Right lobe of liver (tissue), 6 donors: Measurements from ENCODE around the gene ADAM23. TPM values are rescaled to one million over a fixed set of nuclear protein-coding genes. Genes with fewer than 3 reads are reported as not detected.

ENCODE experiments used
- ATAC-seq, 4 donors: fragments of 200-7000 bp; cut with Tn5 transposase; one replicate each; pipeline ENCODE4 v1.9.1; 2020; ENCODE audit warnings: mild to moderate bottlenecking in 4 of 4, moderate library complexity in 4 of 4
- DNase-seq, 3 donors: peaks; one replicate each; pipeline ENCODE4 v3.0.0-alpha.2; 2020
- H3K27ac ChIP-seq, 3 donors: fragments of 200-600 bp; one replicate each; pipeline ENCODE4 v1.8.0; 2022
- H3K27me3 ChIP-seq, 2 donors: fragments of 200-600 bp; one replicate each; pipeline ENCODE4 v1.8.0; 2022
- H3K36me3 ChIP-seq, 4 donors: fragments of 200-600 bp; sonication (generic) in 1 of 4; one replicate each; pipeline versions ENCODE4 v1.5.1 to v1.8.0; 2017 to 2022; ENCODE audit warnings: control low read depth in 1 of 4
- H3K4me1 ChIP-seq, 4 donors: fragments of 200-600 bp; sonication (generic) in 1 of 4; one replicate each; pipeline versions ENCODE4 v1.5.1 to v1.8.0; 2017 to 2022; ENCODE audit warnings: control low read depth in 1 of 4
- H3K4me3 ChIP-seq, 3 donors: fragments of 200-600 bp; one replicate each; pipeline ENCODE4 v1.8.0; 2022
- H3K9me3 ChIP-seq, 4 donors: fragments of 200-600 bp; sonication (generic) in 1 of 4; one replicate each; pipeline versions ENCODE4 v1.5.1 to v1.8.0; 2017 to 2022; ENCODE audit warnings: control low read depth in 1 of 4
- POLR2A ChIP-seq: fragments of 450-650 bp; IDR thresholded peaks from one replicate; pipeline ENCODE4 v1.6.1; 2017; ENCODE audit warnings: antibody characterized with exemption, mild to moderate bottlenecking
- WGBS: methylation state at CpG from one replicate; pipeline ENCODE4 v1.1.6; 2018; ENCODE audit warnings: low coverage, low lambda C conversion rate; ENCODE audit not compliant: insufficient coverage; ENCODE audit errors: missing lambda C conversion rate; 5-methylcytosine and 5-hydroxymethylcytosine counted together
- intact Hi-C, 2 donors: fragments of 100-400 bp; cut with DNase I; formaldehyde crosslinking; loops; one replicate each; pipeline versions ENCODE4 v1.11.2 to v1.14.1; 2022
- total RNA-seq, 6 experiments: library from RNA; depleted of rRNA in 2 of 6; stranded (reverse); fragments of >200 nt in 2 of 6; fragmentation: NEBNext Ultra II Directional in 3 of 6; extraction: Animal tissue kit (Norgen Biotek cat#: 25700) in 3 of 6; gene quantifications; one replicate each; pipeline versions ENCODE4 v1.1.0 to v1.2.4, GENCODE V29; 2016 to 2023
- TF ChIP-seq, protein P1 (sequence below), 4 donors: fragments of 200-600 bp in 3 of 4; fragments of 450-650 bp in 1 of 4; IDR thresholded peaks; one replicate each; pipeline versions ENCODE4 v1.5.1 to v1.8.0; 2016 to 2022; ENCODE audit warnings: antibody characterized with exemption in 4 of 4, mild to moderate bottlenecking in 2 of 4
- donor health status: DM: no; HTN: yes; CAD: no.
- donor health status: DM: no; HTN: no; CAD: no.
- donor health status: DM: no; HTN: no; CAD: no.
- donor health status: DM: no; HTN: yes; CAD: no.
- donor health status: DM: no; HTN: yes; CAD: no.

Gene ADAM23
- total RNA-seq, 6 experiments from 2014 or later = under 0.01 to 0.26 (median 0.09) TPM; not detected in 2

- Histone ChIP-seq H3K4me1 (no peaks in the 10 kb centered on the region), H3K27ac (no peak overlapping the region), H3K36me3 (no peaks in the 10 kb centered on the region), H3K27me3 (no peaks in the 10 kb centered on the region), H3K4me3 (no peak overlapping the region), H3K9me3 (no peaks in the 10 kb centered on the region)
- no peak for ATAC-seq
- DNase-seq = no peak
- intact Hi-C loops = no loop called here
- TF ChIP-seq POLR2A = no peak
- TF ChIP-seq, protein P1, sequence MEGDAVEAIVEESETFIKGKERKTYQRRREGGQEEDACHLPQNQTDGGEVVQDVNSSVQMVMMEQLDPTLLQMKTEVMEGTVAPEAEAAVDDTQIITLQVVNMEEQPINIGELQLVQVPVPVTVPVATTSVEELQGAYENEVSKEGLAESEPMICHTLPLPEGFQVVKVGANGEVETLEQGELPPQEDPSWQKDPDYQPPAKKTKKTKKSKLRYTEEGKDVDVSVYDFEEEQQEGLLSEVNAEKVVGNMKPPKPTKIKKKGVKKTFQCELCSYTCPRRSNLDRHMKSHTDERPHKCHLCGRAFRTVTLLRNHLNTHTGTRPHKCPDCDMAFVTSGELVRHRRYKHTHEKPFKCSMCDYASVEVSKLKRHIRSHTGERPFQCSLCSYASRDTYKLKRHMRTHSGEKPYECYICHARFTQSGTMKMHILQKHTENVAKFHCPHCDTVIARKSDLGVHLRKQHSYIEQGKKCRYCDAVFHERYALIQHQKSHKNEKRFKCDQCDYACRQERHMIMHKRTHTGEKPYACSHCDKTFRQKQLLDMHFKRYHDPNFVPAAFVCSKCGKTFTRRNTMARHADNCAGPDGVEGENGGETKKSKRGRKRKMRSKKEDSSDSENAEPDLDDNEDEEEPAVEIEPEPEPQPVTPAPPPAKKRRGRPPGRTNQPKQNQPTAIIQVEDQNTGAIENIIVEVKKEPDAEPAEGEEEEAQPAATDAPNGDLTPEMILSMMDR (IDR thresholded peaks at IDR 0.05) = no peak
- 63% methylated on average over 3 of the region's 3 CpGs for WGBS
Observed at GRCh38 chr2:206478340-206478739, 35.0 kb downstream of the ADAM23 start.

DNA sequence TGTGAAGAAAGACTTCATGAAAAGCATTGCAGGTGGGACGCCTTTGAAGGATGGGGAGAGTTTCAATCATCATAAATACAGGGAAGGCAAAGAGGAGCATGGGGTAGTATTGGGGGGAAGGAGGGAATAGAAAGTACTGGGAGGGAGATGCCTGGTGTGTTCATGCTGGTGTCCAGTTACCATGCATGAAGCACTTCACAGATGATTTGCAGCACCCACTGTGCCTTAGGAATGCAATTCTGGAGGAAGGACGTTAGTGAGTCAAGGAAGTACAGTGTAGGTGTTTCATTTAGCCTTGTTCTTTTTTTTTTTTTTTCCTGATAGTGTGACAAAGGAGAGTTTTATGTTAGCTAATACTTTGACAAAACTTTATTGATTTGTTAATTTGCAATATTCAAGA lies 36.8 kb downstream of the ADAM23 start:
- ATAC-seq (no peak), DNase-seq (no peak)
- intact Hi-C loops = no loop called here
- Histone ChIP-seq H3K4me3 (no peak overlapping the region), H3K27ac (no peak overlapping the region), H3K36me3 (no peaks in the 10 kb centered on the region), H3K4me1 (no peaks in the 10 kb centered on the region), H3K27me3 (no peaks in the 10 kb centered on the region), H3K9me3 (no peaks in the 10 kb centered on the region)
- TF ChIP-seq POLR2A = no peak
- TF ChIP-seq, protein P1 (IDR thresholded peaks at IDR 0.05) = no peak
- 27% methylated on average over 2 of the region's 2 CpGs for WGBS

GRCh38 chr2:206480620-206481019 lies 37.3 kb downstream of the ADAM23 start:
- H3K9me3 ChIP-seq = no peaks in the 10 kb centered on the region
- no peak for TF ChIP-seq POLR2A
- TF ChIP-seq, protein P1 (IDR thresholded peaks at IDR 0.05) = no peak
- no peak overlapping the region for H3K4me3 ChIP-seq
- no peaks in the 10 kb centered on the region for H3K27me3 ChIP-seq
- 31% methylated on average over 4 of the region's 4 CpGs for WGBS
- no peaks in the 10 kb centered on the region for H3K4me1 ChIP-seq
- intact Hi-C loops = no loop called here
- no peak overlapping the region for H3K27ac ChIP-seq
- DNase-seq (no peak), ATAC-seq (no peak)
- H3K36me3 ChIP-seq = no peaks in the 10 kb centered on the region

DNA sequence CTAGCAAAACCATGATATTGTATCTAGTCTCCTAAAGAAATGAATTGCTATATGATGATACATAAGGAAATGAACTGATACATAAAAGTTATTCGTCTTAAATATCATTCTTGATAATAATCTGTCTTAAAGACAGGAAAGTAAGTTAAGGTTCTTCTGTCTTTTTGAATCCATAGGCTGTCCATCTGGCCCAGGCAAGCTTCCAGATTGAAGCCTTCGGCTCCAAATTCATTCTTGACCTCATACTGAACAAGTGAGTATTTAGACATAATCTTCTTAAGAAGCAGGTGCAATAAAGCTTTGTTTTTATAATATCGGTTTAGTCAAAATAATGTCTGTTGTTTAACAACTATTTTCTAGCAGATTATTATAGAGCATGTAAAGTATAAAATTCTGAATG lies 37.7 kb downstream of the ADAM23 start:
- DNase-seq (no peak), ATAC-seq (no peak)
- intact Hi-C loops = no loop called here
- no peak for TF ChIP-seq POLR2A
- TF ChIP-seq, protein P1 (IDR thresholded peaks at IDR 0.05) = no peak
- Histone ChIP-seq H3K27me3 (no peaks in the 10 kb centered on the region), H3K4me3 (no peak overlapping the region), H3K36me3 (no peaks in the 10 kb centered on the region), H3K9me3 (no peaks in the 10 kb centered on the region), H3K4me1 (no peaks in the 10 kb centered on the region), H3K27ac (no peak overlapping the region)
- 51% methylated on average over 3 of the region's 3 CpGs for WGBS

DNA sequence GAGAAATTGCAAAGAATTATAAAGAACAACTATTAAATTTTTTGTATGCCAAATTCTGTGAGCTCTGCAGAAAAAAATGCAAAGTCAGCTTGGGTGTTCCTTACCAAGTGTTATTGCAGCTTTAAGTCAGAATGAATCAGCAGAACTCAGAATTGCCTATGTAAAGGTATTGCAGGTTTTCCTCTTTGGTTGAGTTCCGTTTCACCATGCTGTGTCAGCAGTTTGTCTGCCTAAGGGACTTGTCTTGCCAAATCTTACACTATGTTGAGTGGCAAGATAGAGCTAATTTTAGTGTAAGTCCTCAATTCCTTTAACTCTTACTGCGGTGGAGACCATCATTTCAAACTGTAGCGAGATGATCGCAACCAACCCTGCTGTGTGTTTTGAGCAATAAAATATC lies 38.8 kb downstream of the ADAM23 start:
- no peak overlapping the region for H3K27ac ChIP-seq
- no peaks in the 10 kb centered on the region for H3K36me3 ChIP-seq
- no peak overlapping the region for H3K4me3 ChIP-seq
- H3K9me3 ChIP-seq = no peaks in the 10 kb centered on the region
- ATAC-seq (no peak), DNase-seq (no peak)
- intact Hi-C loops = no loop called here
- no peak for TF ChIP-seq POLR2A
- TF ChIP-seq, protein P1 (IDR thresholded peaks at IDR 0.05) = no peak
- no peaks in the 10 kb centered on the region for H3K4me1 ChIP-seq
- 75% methylated on average over 4 of the region's 4 CpGs for whole genome bisulfite sequencing
- H3K27me3 ChIP-seq = no peaks in the 10 kb centered on the region
